Measurements from ENCODE around the gene HAPSTR1.

- no peak for TF ChIP-seq ZNF221 (tag by site-specific recombination; IDR thresholded peaks at IDR 0.05; ENCODE audit: borderline replicate concordance)
- TF ChIP-seq, protein P1, sequence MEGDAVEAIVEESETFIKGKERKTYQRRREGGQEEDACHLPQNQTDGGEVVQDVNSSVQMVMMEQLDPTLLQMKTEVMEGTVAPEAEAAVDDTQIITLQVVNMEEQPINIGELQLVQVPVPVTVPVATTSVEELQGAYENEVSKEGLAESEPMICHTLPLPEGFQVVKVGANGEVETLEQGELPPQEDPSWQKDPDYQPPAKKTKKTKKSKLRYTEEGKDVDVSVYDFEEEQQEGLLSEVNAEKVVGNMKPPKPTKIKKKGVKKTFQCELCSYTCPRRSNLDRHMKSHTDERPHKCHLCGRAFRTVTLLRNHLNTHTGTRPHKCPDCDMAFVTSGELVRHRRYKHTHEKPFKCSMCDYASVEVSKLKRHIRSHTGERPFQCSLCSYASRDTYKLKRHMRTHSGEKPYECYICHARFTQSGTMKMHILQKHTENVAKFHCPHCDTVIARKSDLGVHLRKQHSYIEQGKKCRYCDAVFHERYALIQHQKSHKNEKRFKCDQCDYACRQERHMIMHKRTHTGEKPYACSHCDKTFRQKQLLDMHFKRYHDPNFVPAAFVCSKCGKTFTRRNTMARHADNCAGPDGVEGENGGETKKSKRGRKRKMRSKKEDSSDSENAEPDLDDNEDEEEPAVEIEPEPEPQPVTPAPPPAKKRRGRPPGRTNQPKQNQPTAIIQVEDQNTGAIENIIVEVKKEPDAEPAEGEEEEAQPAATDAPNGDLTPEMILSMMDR (tag by site-specific recombination; IDR thresholded peaks at IDR 0.05): no peak
- TF ChIP-seq ZNF580 (tag by site-specific recombination; IDR thresholded peaks at IDR 0.05): no peak
- TF ChIP-seq REST (tag by site-specific recombination; IDR thresholded peaks at IDR 0.05): no peak
- TF ChIP-seq ZNF621 (tag by site-specific recombination; IDR thresholded peaks at IDR 0.05): no peak
- TF ChIP-seq, protein P2, sequence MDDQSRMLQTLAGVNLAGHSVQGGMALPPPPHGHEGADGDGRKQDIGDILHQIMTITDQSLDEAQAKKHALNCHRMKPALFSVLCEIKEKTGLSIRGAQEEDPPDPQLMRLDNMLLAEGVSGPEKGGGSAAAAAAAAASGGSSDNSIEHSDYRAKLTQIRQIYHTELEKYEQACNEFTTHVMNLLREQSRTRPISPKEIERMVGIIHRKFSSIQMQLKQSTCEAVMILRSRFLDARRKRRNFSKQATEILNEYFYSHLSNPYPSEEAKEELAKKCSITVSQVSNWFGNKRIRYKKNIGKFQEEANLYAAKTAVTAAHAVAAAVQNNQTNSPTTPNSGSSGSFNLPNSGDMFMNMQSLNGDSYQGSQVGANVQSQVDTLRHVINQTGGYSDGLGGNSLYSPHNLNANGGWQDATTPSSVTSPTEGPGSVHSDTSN (CRISPR knock-in tag; IDR thresholded peaks at IDR 0.05): no peak
- no peak for TF ChIP-seq ZNF140 (tag by site-specific recombination; IDR thresholded peaks at IDR 0.05)
These were observed 12.1 kb downstream of the HAPSTR1 start for GRCh38 chr16:9103546-9103945.

Data from HEK293 (cell line).